ENCODE results near the gene HNRNPC. TPM values are rescaled to one million over a fixed set of nuclear protein-coding genes. Genes with fewer than 3 reads are reported as not detected.
A peak's percentile ranks its signal among the peaks of the same experiment; 100 is the strongest.

HNRNPC gene
- total RNA-seq, 1 donor from 2014 or later: 267 TPM

DNA sequence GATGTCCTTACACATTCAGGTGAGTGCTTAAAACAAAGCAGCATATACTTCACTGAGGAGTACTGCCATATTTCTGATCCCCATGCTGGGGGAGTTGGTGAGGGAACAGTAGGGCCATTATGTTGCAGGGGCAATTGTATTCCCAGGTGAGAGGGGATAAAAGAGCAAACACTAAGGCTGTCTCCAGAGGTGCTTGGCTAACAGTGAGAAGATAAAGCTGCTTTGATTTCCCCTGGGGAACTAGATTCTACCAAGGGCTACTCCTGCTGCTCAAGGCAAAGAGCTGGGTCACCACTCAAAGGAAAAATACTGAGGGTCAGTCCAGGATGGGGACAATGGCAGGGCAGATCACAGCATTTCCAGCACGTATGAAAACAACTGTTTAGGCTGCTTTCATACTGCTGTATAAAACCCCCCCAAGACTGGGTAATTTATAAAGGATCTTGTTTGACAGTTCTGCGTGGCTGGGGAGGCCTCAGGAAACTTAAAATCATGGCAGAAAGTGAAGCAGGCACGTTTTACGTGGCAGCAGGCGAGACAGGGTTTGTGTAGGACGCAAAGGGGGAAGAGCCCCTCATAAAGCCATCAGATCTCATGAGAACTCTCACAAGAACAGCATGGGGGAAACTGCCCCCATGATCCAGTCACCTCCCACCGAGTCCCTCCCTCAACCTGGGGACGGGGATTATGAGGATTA is 65.6 kb downstream of the HNRNPC start:
- peak; percentile 13 for ATAC-seq
- intact Hi-C loops (cut with micrococcal nuclease): no loop called here
- no peak for DNase-seq

GRCh38 chr14:21202463-21203358 is 66.5 kb downstream of the HNRNPC start:
- DNase-seq: no peak
- intact Hi-C loops (cut with micrococcal nuclease): no loop called here
- no peak for ATAC-seq

- intact Hi-C loops (cut with micrococcal nuclease): no loop called here
- ATAC-seq (no peak), DNase-seq (no peak)
These were observed 67.3 kb downstream of the HNRNPC start for GRCh38 chr14:21201732-21202462.

DNA sequence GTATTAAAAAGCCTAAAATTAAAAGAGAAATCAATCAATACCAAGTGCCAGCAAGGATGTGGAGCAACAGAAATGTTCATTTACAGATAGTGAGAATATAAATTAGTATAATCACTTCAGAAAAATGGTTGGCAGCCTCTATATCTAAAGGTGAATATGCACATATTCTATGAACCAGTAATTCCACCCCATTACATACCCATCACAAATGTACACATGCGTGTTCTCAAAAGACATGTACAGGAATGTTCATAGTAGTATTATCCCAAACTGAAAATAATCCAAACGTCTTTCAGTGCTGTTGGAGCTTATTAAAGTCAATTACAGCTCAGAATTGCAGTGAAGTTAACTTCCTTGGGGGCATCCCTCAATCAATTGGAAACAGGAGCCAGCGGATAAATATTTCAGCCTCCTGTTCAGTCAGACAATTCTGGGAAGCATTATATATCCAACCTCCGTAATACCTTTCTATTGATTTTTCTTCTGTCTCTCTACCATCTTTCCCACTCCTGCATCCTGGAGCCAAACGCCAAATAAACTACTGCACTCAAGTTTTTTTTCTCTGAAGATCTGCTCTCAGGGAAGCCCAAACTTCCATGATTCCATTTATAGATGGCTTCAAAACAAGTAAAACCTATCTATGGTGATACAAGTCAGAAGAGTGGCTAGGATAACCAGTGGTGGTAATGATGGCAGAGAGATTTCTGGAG is 68.3 kb downstream of the HNRNPC start:
- intact Hi-C loops (cut with micrococcal nuclease): no loop called here
- DNase-seq (no peak), ATAC-seq (no peak)

DNA sequence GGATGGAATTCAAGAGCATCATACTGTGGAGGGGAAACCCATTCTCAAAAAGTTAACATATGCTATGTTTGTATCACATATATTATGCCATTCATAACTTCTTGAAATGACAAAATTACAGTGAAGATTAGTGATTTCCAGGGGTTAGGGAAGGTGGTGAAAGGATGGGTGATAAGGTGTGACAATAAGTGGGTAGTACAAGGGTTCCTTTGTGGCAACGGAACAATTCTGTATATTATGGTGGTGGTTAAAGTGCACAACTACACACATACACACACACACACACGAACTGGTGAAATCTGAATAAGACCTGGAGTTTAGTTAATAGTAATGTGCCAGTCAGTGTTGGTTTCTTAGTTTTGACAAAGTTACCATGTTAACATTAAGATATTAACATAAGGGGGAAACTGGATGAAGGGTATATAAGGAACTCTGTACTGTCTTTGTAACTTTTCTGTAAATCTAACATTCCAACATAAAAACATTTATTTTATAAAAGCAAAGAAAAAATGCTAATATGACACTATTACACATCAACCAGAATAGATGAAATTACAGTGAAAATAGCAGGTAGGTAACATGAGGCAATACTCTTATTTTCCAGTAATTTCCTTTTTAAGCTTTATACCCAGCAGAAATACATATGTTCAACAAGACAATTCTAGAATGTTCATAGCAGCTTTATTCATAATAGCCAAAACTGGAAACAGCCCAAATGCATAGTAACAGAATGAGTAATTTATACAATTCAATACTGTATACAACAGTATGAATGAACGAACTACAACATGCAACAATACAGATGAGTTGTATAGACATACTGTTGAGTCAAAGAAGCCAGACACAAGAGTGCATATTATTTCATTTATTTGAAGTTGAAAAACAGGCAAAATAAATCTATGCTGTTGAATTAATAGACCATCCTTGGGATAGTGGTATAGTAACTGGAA is 69.4 kb downstream of the HNRNPC start:
- no peak for DNase-seq
- intact Hi-C loops (cut with micrococcal nuclease): no loop called here
- ATAC-seq: no peak

DNA sequence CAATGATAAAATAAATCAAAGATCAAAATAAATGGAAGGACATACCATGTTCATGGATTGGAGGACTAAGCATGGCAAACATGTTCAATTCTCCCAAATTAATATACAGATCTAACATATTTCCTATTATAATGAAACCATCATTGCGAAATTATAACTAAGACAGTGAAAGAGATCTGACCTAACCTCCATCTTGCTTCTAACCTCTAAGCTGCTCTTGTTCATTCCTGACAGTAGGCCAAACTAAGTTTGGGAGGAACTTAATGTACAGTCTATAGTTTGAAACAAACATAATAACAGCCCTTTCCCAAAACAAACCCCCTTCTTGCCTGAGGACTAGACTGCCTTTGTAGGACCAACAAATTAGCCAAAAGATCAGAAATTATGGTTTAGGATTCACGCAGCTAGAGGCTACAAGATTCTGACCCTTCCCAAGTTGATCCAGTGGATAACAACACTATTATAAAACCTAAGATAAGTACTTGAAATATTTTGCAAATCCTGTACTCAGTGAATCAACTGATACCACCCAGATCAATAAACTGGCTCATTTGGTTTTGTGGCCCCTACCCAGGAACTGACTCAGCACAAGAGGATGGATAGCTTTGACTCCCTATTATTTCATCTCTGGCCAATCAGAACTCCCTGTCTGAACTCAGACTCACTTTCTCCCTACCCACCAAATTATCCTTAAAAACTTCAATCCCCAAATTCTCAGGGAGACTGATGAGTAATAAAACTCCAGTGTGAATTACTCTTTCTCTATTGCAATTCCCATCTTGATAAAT is 71.6 kb downstream of the HNRNPC start:
- intact Hi-C loops (cut with micrococcal nuclease): no loop called here
- ATAC-seq: no peak
- no peak for DNase-seq

DNA sequence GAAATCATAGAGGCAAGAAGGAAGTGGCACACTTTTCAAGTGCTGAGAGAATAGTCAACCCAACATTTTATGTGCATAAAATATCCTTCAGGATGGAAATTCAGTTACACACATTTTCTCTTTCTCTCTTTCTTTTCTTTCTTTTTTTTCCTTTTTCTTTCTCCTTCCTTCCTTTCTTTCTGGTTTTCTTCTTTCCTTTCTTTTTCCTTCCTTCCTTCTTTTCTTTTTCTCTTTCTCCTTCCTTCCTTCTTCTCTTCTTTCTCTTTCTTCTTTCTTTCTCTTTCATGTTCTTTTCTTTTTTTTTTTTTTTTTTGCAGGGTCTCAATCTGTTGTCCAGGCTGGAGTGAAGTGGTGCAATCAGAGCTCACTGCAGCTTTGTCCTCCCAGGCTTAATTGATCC is 74.6 kb downstream of the HNRNPC start:
- ATAC-seq (no peak), DNase-seq (no peak)
- intact Hi-C loops (cut with micrococcal nuclease): no loop called here

DNA sequence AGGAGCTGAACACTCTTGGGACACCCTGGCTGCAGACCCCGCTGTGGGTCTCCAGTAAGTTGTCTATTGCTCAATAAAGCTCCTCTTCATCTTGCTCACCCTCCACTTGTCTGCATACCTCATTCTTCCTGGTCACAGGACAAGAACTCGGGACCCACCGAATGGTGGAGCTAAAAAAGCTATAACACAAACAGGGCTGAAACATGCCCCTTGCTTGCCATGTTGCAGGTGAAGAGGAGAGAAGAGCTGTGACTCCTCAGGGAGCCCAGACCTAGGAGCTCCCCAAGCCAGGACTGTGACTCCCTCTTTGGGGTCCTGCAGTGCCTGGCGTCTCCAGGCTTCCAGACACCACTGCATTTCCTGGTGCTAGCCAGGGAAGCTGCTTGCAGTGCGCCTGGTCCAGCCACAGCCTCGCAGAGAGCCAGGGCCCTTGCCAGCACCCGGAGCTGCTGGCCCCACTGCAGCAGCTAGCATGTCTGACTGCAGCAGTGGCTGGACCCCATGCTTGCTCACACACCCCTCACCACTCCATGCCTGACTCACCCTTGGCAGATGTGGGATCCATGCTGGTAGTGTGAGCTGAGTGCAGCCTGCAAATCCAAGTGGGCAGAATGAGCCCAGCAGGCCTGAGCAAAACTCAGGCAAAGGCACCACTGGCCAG is 76.2 kb downstream of the HNRNPC start:
- intact Hi-C loops (cut with micrococcal nuclease): no loop called here
- DNase-seq: no peak
- ATAC-seq: no peak

DNA sequence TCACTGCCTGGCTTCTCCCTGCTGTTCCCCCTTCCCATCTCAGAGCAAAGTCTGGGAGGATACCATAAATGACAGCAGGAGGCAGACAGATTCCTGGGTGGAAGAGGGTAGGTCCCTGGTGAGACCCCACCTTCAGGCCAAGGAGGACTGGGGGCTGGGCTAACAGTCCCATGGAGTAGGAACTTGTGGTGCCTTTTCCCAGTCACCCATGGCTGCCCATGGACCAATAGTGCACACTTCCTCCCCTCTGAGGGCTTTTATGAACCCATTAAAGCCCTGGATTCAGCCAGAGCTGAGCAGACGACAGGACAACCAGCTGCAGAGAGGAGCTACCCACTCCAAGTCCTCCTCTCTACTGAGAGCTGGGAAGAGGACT is 76.8 kb downstream of the HNRNPC start:
- intact Hi-C loops (cut with micrococcal nuclease): no loop called here
- ATAC-seq: no peak
- no peak for DNase-seq

DNA sequence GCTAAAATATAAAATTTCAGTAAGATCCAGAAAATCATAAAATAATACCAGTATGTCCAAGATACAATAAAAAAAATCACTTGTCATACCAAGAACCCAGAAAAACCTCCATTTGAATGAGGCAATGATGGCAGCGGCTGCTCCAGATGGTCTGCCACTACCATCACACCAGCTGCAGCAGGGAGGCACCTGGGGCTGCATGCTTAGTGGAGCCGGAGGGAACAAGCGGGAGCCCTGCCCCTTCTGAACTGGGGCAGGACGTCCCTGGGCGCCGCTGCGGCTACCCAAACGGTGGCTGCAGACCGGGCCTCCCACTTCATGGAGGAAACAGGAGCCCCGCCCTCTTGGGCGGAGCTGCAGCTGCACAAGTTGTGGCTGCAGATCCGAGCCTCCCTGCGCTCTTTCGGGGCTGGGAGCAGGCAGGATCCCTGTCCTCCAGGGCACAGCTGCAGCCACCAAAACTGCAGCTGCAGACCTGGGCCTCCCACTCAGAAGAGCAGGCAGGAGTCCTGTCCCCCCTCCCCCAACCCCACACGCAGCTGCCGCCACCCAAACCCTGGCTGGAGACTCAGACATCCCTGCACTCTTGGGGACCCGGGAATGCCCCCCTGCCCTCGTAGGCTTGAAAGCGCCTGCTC is 77.3 kb downstream of the HNRNPC start:
- intact Hi-C loops (cut with micrococcal nuclease): no loop called here
- peak; percentile 88 for DNase-seq
- peak; percentile 97 for ATAC-seq

DNA sequence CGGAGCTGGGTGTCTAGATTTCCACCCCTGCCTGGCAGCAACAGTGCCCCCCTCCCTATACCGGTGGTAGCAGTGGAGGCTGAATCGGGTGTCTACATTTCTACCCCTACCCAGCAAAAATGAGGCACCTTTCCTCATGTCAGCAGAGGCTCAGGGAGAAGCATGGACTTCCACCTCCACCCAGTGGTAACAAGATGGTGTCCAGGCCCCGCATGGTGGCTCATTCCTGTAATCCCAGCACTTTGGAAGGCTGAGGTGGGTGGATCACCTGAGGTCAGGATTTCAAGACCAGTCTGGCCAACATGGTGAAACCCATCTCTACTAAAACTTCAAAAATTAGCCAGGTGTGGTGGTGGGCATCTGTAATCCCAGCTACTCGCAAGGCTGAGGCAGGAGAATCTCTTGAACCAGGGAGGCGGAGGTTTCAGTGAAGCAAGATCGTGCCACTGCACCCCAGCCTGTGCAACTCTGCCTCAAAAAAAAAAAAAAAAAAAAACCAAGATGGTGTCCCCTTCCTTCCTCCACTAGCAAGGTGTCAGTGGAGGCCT is 77.9 kb downstream of the HNRNPC start:
- intact Hi-C loops (cut with micrococcal nuclease): no loop called here
- no peak for DNase-seq

DNA sequence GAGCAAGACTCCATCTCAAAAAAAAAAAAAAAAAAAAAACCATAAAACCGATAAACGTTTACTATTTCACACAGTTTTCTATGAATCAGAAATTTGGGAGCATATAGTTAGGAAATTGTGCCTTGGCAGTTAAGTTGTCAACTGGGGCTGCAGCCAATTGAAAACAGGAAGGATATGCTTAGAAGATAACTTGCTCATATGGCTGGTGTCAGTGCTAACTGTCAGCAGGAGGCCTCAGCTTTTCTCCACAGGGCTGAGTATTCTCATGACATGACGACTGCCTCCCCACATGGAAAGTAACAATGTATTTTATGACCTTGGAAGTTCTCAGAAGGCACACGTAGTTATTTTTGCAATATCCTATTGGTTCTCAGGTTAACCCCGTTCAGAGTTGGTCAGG is 83.8 kb downstream of the HNRNPC start:
- DNase-seq (no peak), ATAC-seq (no peak)
- intact Hi-C loops (cut with micrococcal nuclease): no loop called here

More for the DNA sequence above, 77.9 kb downstream of the HNRNPC start:
- ATAC-seq: no peak

- ATAC-seq (peak; percentile 56), DNase-seq (no peak)
- intact Hi-C loops (cut with micrococcal nuclease): no loop called here
These were observed 85.0 kb downstream of the HNRNPC start for GRCh38 chr14:21184254-21184653.

GRCh38 chr14:21182166-21182565 is 87.1 kb downstream of the HNRNPC start:
- ATAC-seq (no peak), DNase-seq (no peak)
- intact Hi-C loops (cut with micrococcal nuclease): no loop called here

DNA sequence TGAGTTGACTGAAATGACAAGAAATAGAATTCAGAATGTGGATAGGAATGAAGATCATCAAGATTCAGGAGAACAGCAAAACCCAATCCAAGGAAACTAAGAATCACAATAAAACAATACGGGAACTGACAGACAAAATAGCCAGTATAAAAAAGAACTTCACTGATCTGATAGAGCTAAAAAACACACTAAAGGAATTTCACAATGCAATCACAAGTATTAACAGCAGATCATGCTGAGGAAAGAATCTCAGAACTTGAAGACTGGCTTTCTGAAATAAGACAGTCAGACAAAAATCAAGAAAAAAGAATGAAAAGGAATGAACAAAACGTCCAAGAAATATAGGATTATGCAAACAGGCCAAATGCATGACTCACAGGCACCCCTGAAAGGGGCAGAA is 98.1 kb downstream of the HNRNPC start:
- no peak for DNase-seq
- intact Hi-C loops (cut with micrococcal nuclease): no loop called here
- no peak for ATAC-seq

DNA sequence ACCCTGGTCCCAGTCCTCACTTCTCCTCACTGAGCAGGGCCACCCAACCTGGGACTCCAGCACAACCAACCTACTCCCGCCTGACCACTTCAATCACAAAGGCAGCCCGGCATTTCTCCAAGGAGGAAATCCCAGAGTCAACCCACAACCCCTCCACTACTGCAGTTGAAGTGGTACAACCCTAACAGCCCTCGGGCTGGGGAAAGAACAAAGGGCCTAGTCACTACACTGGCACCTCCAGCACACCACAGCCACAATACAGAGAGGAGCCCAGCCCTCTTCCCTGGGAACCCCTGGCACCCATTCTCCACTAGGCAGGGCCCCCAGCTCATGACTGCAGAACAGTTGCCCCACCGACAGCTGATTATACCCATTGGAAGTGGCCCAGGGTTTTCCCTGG is 99.7 kb downstream of the HNRNPC start:
- ATAC-seq (no peak), DNase-seq (no peak)
- intact Hi-C loops (cut with micrococcal nuclease): no loop called here
